Embryonic facial prominence (tissue), 1 donor: ENCODE data around the gene P2RY11.

Experiments
- DNase-seq: peaks from one replicate; pipeline ENCODE4 v3.0.0-alpha.2; 2016; ENCODE audit errors: extremely low spot score

P2RY11 gene

GRCh38 chr19:10113964-10114650, 2.6 kb downstream of the P2RY11 start:
- no peak for DNase-seq

- DNase-seq: no peak
Measured at GRCh38 chr19:10114651-10115391, 3.3 kb downstream of the P2RY11 start.

GRCh38 chr19:10115392-10116084, 4.0 kb downstream of the P2RY11 start:
- DNase-seq: no peak

- no peak for DNase-seq
Measured at GRCh38 chr19:10116085-10116865, 4.8 kb downstream of the P2RY11 start.

GRCh38 chr19:10116866-10117616, 5.5 kb downstream of the P2RY11 start:
- DNase-seq: no peak

- no peak for DNase-seq
Measured at GRCh38 chr19:10118960-10119359, 7.5 kb downstream of the P2RY11 start.

GRCh38 chr19:10120538-10121189, 9.2 kb downstream of the P2RY11 start:
- DNase-seq: no peak

- no peak for DNase-seq
Measured at GRCh38 chr19:10122045-10122444, 10.6 kb downstream of the P2RY11 start.

GRCh38 chr19:10124429-10124828, 12.9 kb downstream of the P2RY11 start:
- DNase-seq: no peak

- DNase-seq: no peak
Measured at GRCh38 chr19:10126213-10126639, 14.7 kb downstream of the P2RY11 start.

GRCh38 chr19:10132905-10133304, 21.4 kb downstream of the P2RY11 start:
- no peak for DNase-seq

GRCh38 chr19:10133596-10133995, 22.1 kb downstream of the P2RY11 start:
- no peak for DNase-seq

- DNase-seq: no peak
Measured at GRCh38 chr19:10134040-10134439, 22.5 kb downstream of the P2RY11 start.

- no peak for DNase-seq
Measured at GRCh38 chr19:10135551-10136334, 24.2 kb downstream of the P2RY11 start.

GRCh38 chr19:10136936-10137335, 25.4 kb downstream of the P2RY11 start:
- no peak for DNase-seq

- no peak for DNase-seq
Measured at GRCh38 chr19:10137751-10138682, 26.5 kb downstream of the P2RY11 start.

GRCh38 chr19:10138879-10139795, 27.6 kb downstream of the P2RY11 start:
- DNase-seq: no peak

- DNase-seq: no peak
Measured at GRCh38 chr19:10139952-10140351, 28.5 kb downstream of the P2RY11 start.
